GM21360 (cell line): ENCODE results near the gene RETREG1.
"Not testable (repeated sequence)": the region's sequence is repeated elsewhere in the genome, so short reads cannot be mapped to it uniquely, and the experiment has no call there.

ENCODE experiments used
- ATAC-seq: cut with Tn5 transposase; IDR thresholded peaks from one replicate; pipeline ENCODE4 v1.9.1; 2021; ENCODE audit warnings: mild to moderate bottlenecking, moderate library complexity; ENCODE audit not compliant: unreplicated experiment

Gene RETREG1

DNA sequence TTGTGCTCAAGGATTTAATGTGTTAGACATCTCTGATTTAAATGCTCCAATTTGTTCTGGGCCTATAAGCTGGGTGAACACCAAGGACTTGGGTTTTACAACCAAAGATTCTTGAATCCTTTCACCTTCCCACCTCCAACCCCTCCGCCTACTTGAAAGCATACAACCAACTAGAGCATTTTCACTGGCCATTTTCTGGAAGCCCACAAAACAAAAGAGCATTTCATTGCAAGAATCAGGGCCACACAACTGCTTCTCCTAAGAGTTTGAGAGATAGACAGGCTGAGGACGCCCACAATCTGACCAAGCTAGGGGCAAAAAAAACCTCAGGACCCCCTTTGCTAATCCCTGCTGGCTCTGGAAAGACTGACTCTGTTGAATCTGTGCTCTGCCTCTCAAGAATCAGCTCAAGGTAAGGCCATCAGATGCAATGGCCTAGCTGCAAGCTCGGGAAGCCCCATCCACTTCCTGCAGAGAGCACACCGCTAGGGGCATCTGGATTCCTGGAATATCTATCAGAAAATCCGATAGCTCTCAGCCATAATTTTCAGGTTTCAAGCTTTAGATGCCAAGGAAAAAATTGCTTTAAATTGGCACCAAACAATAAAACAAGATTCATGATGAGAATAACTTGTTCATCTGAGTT is 57.7 kb downstream of the RETREG1 start:
- no peak for ATAC-seq

DNA sequence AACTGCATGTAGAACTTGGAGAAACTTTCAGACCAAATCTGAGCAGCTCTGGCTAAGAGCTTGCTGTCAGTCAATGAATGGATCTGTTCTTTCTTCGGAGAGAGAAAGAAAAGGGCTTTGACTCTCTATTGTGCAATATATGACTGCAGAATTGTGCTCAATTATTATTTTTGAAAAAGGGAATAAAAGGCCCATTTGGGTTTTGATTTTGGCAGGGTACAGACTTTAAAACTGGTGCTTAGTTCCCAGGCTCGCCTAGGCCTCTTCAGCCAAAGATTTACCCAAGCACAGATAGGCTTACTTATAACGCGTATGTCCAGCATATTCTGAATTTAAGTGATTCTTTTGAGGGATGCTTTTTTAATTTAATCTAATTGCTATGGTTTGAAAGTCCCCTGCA is 59.3 kb downstream of the RETREG1 start:
- no peak for ATAC-seq

GRCh38 chr5:16554110-16554509 is 62.7 kb downstream of the RETREG1 start:
- ATAC-seq = no peak

GRCh38 chr5:16552666-16553343 is 64.0 kb downstream of the RETREG1 start:
- peak; percentile 91 for ATAC-seq

- no peak for ATAC-seq
Observed at GRCh38 chr5:16551628-16552027, 65.2 kb downstream of the RETREG1 start.

DNA sequence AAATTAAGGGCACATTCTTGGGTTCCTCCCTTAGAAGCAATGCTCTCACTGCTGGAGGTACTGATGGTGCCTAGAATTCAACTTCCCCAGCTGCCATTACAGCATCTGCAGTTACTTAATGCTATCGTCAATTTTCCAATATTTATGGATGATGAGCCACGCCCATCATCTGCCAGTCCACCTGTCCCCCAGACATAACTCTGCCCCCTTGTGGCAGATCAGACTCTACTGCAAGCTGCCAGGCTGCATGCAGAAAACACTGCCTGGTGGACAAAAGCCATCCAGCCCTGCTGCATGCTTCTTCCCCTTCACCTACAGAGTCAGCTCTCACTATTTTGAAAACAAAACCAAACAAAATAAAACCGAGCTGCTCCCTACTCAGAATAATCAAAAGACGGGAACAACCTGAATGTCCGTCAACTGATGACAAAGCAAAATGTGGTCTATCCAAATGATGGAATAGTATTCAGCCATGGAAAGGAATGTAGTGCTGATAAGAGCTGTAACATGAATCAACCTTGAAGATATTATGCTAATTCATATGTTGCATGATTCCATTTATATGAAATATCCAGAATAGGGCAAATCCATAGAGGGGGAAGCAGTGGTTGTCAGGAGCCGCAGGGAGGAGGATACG is 66.4 kb downstream of the RETREG1 start:
- ATAC-seq = peak; percentile 74

DNA sequence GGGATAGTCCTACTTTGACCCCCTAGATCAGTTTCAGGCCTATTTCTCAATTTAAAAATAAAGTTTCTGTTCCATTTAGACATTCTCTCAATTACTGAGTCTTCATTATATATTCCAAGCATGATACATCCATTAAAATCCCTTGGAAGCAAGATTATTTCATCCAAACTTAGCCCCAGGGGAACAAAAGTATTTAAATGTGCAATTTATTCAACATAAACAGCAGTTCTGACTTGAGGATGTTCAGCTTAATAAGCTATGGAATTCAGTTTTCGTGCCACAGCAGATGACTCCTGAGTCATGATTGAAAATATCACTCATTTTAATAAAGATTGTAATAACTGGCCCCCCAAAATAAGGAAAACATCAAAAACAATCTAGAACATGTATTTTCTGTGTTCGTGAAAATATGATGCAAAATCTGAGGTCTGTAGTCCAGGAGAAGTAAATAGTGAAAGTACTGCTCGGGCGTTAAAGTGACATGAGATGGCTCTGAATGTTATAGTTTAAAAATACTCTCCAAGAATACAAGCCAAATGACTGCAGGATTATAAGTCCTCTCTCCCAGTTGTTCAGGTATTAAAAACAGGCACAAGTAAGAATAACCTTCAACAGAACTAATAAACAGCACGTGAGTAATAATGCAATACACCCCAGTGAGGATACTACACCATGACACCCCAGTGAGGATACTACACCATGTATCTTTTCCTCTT is 67.1 kb downstream of the RETREG1 start:
- ATAC-seq = no peak

DNA sequence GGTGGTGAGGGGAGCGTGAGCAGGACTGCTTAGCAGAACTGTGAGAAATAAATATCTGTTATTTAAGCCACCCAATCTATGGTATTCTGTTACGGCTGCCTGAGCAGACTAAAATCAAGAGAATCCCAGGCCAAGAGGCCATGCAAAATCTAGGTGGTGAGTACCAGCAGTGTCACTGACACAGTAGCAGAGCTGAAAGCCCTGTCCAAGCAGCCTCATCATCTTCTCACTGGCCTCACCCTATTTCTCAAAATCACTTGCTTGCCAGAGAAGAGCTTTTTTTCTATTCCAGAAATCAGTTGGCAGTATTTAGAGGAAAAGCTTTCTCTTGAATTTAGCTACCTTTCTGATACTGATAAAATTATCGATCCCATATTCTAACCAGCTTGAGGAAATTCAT is 68.0 kb downstream of the RETREG1 start:
- ATAC-seq = no peak

- ATAC-seq = no peak
Observed at GRCh38 chr5:16548115-16548514, 68.7 kb downstream of the RETREG1 start.

DNA sequence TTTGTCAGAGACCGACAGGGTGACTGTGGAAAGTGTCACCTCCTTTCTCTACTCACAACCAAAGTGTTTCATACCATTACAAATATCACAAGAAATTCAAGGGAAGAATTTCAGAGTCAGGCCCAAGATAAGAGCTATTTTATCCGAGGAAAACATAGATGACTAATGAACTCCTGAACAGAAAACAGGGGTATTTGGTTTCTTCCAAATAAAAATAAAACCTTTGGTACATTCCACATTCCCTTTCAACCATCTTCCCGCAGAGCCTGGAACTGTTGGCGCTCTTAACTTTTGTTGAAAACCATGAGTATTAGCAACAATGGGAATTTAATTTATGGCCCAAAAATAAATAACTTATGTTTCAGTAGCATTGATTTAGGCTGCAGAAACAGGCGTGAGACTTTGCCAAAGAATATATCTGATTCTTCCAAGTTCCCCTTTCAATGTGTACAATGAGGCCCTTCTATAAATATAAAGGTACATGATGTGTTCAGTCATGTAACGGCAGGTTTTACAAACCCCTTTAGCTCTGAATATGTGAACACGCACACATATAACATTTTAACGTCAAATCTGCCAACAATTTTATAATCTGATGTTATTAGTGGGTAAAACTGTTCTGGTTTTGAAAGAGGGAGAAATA is 69.5 kb downstream of the RETREG1 start:
- ATAC-seq = no peak

DNA sequence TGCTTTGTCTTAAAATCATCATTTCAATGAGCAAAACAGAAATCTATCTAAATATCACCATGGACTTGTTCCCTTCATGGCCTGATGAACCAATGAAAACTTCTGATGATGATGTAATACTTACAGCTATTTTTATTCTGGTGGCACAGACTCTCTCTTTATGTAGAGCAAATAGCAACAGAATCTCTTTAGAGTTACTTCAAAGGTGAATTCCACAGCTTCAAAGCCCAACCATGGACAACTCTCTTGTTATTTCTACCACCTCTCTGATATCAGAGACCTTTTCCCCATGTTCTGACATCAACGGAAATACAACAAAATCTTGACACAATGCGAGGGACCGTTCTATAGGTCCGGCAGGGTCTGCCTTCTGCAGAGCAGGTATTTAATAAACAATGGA is 70.1 kb downstream of the RETREG1 start:
- ATAC-seq = no peak

- no peak for ATAC-seq
Observed at GRCh38 chr5:16544607-16545374, 72.0 kb downstream of the RETREG1 start.

DNA sequence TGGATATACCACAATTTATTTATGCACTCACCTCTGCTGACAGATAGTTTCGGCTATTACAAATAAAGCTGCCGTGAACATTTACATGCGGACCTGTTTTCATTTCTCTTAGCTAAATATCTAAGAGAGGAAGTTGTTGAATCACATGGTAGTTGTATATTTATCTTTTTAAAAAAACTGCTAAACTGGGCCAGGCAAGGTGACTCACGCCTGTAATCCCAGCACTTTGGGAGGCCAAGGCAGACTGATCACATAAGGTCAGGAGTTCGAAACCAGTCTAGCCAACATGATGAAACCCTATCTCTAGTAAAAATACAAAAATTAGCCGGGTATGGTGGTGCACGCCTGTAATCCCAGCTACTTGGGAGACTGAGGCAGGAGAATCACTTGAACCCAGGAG is 73.6 kb downstream of the RETREG1 start:
- ATAC-seq = not testable (repeated sequence)

DNA sequence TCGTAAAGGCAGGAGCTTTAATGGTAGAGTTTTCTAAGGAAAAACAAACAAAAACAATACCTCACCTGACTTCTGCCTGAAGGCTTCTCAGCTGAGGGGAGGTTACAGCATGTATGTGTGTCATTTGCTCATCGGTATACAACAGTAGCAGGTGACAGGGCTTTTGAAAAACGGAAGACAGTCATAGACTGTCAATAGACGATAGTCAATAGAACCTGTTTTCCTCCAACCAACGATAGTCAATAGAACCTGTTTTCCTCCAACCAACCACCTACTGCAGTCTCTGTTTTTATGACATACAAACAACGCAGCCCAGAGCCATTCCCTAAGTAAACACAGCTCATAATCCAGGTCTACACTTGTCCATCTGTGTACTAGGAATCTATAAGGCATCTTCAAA is 74.6 kb downstream of the RETREG1 start:
- no peak for ATAC-seq

GRCh38 chr5:16541592-16541991 is 75.2 kb downstream of the RETREG1 start:
- ATAC-seq = not testable (repeated sequence)

DNA sequence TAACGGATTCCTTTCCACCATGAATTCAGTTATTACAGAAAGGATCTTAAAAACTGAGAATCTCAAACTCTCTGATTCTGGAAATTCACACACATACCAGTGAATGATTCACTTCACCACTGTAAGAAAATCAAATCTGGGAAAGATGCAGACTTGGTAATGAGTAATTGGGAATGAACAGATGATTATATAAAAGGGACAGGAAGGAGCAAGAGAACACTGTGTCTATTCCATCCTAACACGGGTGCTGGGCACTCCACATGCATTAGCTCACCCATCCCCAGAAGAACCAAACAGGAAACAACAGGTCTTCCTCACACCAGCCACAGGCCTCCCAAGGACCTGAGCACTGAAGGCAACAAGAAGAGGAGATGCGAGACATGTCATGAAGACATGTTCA is 76.4 kb downstream of the RETREG1 start:
- ATAC-seq = no peak

- ATAC-seq = no peak
Observed at GRCh38 chr5:16539169-16539666, 77.6 kb downstream of the RETREG1 start.

DNA sequence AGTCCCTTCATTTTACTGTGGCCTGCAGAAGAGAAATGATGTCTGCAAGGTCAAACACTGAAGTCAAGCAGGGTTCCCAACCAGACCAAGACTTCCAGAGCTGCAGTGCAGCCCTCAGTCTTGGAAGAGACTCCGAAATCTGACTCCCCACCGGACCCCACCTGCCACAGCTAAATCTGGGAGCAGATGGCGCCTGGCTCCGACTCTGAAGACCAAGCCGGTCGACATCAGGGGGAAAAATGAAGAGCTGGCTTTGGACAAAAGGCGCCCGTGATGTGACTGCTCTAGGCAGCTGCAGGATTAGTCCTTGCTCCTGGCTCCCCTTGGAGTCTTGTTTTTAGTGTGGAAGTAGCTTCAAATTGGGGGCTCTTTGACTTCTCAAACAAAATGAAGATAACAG is 78.8 kb downstream of the RETREG1 start:
- ATAC-seq = no peak

DNA sequence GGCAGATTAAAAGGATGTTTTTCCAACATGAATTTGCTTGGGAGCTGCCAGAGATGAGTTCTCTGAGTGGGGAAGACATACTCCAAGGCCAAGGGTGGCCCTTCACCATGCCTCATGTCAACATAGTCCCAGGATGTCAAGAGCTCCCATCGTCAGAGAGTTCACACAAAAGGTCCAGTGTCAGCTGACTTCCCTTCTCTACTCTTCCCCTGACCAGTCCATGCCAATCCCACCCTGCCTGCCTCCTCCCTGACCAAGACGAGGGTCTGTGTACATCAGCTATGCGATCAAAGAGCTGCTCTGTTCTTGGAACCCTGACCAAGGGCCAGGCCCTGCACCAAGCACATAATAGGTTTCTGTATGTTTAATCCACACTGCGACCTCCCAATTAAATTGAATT is 80.0 kb downstream of the RETREG1 start:
- no peak for ATAC-seq

GRCh38 chr5:16536246-16536645 is 80.6 kb downstream of the RETREG1 start:
- no peak for ATAC-seq
